PC-3 (cell line): ENCODE measurements around the gene MAMDC4. TPM values are rescaled to one million over a fixed set of nuclear protein-coding genes. Genes with fewer than 3 reads are reported as not detected.

Experiments
- ATAC-seq: fragments of 200-7000 bp; cut with Tn5 transposase; 2 replicates; pipeline ENCODE4 v1.9.1; 2020; ENCODE audit warnings: mild to moderate bottlenecking, moderate library complexity
- BruUV-seq: library from RNA; stranded (reverse); fragments of 400-500 nt; replicated peaks from 2 replicates; lab custom pipeline; 2021; lab: Mats Ljungman, UMichigan
- CTCF ChIA-PET: fragments of 300-600 bp; sonication (Branson Sonifier 250); formaldehyde crosslinking; loops from one replicate; lab custom pipeline; 2022; ENCODE audit warnings: antibody characterized with exemption; lab: Charles Lee
- POLR2A ChIA-PET: fragments of 300-600 bp; sonication (Branson Sonifier 250); formaldehyde crosslinking; loops from one replicate; lab custom pipeline; 2022; ENCODE audit warnings: antibody characterized with exemption; ENCODE audit not compliant: unreplicated experiment; lab: Charles Lee
- DNase-seq: peaks from one replicate; pipeline ENCODE4 v3.0.0-alpha.2; 2015
- H2AFZ ChIP-seq: fragments of 300-600 bp; sonication (generic); 2 replicates; pipeline ENCODE4 v1.6.0; 2016; ENCODE audit warnings: antibody characterized with exemption, low read length
- H3F3A ChIP-seq: fragments of 300-600 bp; sonication (generic); one replicate; pipeline ENCODE4 v1.6.0; 2017; ENCODE audit warnings: antibody characterized with exemption, low read length, control low read depth, mild to moderate bottlenecking; ENCODE audit not compliant: unreplicated experiment
- H3K27ac ChIP-seq: fragments of 300-600 bp; sonication (generic); 2 replicates; pipeline ENCODE4 v1.5.1; 2016; ENCODE audit warnings: mild to moderate bottlenecking, low read length
- H3K27me3 ChIP-seq: fragments of 300-600 bp; sonication (generic); 2 replicates; pipeline ENCODE4 v1.6.1; 2016; ENCODE audit warnings: low read length, mixed read lengths
- H3K36me3 ChIP-seq: fragments of 300-600 bp; sonication (generic); 2 replicates; pipeline ENCODE4 v1.6.1; 2016; ENCODE audit warnings: low read depth, mixed run types, low read length, mixed read lengths
- H3K4me1 ChIP-seq: fragments of 300-600 bp; sonication (generic); 2 replicates; pipeline ENCODE4 v1.5.1; 2016; ENCODE audit warnings: low read length; ENCODE audit not compliant: insufficient read depth
- H3K4me2 ChIP-seq: fragments of 300-600 bp; sonication (generic); 2 replicates; pipeline ENCODE4 v1.6.0; 2016; ENCODE audit warnings: low read length
- H3K4me3 ChIP-seq: fragments of 300-600 bp; sonication (generic); 2 replicates; pipeline ENCODE4 v1.5.1; 2016; ENCODE audit warnings: mild to moderate bottlenecking, low read length, mixed read lengths
- H3K79me2 ChIP-seq: fragments of 300-600 bp; sonication (generic); 2 replicates; pipeline ENCODE4 v1.6.1; 2017; ENCODE audit warnings: low read length, mixed read lengths
- H3K9ac ChIP-seq: fragments of 300-600 bp; sonication (generic); 2 replicates; pipeline ENCODE4 v1.6.0; 2016; ENCODE audit warnings: mild to moderate bottlenecking, low read length
- H3K9me2 ChIP-seq: fragments of 300-600 bp; sonication (generic); replicated peaks from 2 replicates; pipeline ENCODE4 v1.6.1; 2016; ENCODE audit warnings: mixed run types, low read length, mixed read lengths
- H3K9me3 ChIP-seq: fragments of 300-600 bp; sonication (generic); 2 replicates; pipeline ENCODE4 v1.6.1; 2016; ENCODE audit warnings: low read length, mixed read lengths
- H4K20me1 ChIP-seq: fragments of 300-600 bp; sonication (generic); 2 replicates; pipeline ENCODE4 v1.6.1; 2016; ENCODE audit warnings: low read length, mixed read lengths
- EZH2 ChIP-seq: fragments of 300-600 bp; sonication (generic); IDR thresholded peaks from one replicate; pipeline ENCODE4 v1.6.1; 2017; ENCODE audit warnings: antibody characterized with exemption, mild to moderate bottlenecking, low read length; ENCODE audit not compliant: unreplicated experiment
- EZH2phosphoT487 ChIP-seq: fragments of 300-600 bp; sonication (generic); IDR thresholded peaks from 2 replicates; pipeline ENCODE4 v1.6.1; 2018; ENCODE audit warnings: mild to moderate bottlenecking, antibody characterized with exemption, low read length, borderline replicate concordance
- intact Hi-C: fragments of 100-400 bp; cut with micrococcal nuclease; formaldehyde crosslinking; loops from 2 replicates; pipeline ENCODE4 v1.9.0; 2023
- total RNA-seq: library from RNA; depleted of rRNA; stranded (reverse); fragments of >200 nt; gene quantifications from 2 replicates; pipeline ENCODE4 v1.2.3, GENCODE V29; 2014
- TF ChIP-seq, protein P1 (sequence below): fragments of 300-600 bp; sonication (generic); conservative IDR thresholded peaks from 2 replicates; pipeline ENCODE4 v1.5.1; 2017; ENCODE audit warnings: antibody characterized with exemption, low read depth, mild to moderate bottlenecking, low read length

MAMDC4 gene
- total RNA-seq, 1 experiment from 2014 or later: 3.0 TPM

DNA sequence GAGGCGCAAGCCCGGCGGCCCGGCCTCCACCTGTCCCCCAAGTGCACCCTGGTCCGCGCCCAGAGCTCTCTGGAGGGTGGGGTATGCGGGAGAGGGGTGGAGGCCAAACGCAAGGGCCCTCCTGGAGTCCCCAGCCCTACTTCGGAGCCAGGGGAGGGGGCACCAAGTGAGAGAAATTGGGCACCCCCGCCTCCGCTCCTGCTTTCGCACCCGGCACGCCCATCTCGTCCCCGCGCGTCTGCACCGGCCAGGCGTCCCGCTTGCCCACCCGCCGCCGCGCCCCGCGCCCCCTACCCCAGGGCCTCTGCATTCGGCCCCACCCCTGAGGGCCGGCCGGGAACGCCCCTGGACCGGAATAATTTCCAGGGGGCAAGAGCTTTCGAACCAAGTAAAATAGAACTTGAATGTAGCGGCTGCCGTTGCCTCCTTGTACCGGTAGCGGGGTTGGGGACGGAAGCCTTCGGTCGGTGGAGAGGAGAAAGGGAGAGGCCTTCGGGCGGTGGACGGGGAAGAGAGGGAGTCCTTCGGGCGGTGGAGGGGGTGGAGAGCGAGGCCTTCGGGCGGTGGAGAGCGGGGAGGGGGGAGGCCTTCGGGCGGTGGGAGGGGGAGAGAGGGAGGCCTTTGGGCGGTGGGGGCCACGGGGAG is 3.6 kb upstream of the MAMDC4 start:
- POLR2A ChIA-PET: interaction anchor here (0.6 kb wide), 1 partner anchor 48 kb away, joined by 3 read pairs; no protein-coding TSS in a partner anchor
- no peaks in the 10 kb centered on the region for H3K36me3 ChIP-seq
- H3F3A ChIP-seq: no peaks in the 10 kb centered on the region
- peaks cover 8% of the 10 kb centered on the region for H3K4me1 ChIP-seq
- H3K27ac ChIP-seq: peak overlapping the region; percentile 79
- no peaks in the 10 kb centered on the region for H3K9me2 ChIP-seq
- H3K9me3 ChIP-seq: no peaks in the 10 kb centered on the region
- CTCF ChIA-PET: no interaction called here
- no peaks in the 10 kb centered on the region for H3K27me3 ChIP-seq
- no peaks in the 10 kb centered on the region for H3K79me2 ChIP-seq
- intact Hi-C loops: loop anchor here (10.0 kb wide), 1 partner anchor 146 kb away; the partner anchor contains the start of genes CLIC3 and PAXX
- BruUV-seq: TSS peak; percentile 59
- peak overlapping the region; percentile 87 for H3K4me3 ChIP-seq
- H4K20me1 ChIP-seq: no peaks in the 10 kb centered on the region
- H2AFZ ChIP-seq: peak overlapping the region; percentile 67
- H3K4me2 ChIP-seq: peak overlapping the region; percentile 92
- peak; percentile 31 for DNase-seq
- peak; percentile 2 for ATAC-seq
- peak overlapping the region; percentile 77 for H3K9ac ChIP-seq
- no peak for TF ChIP-seq EZH2
- TF ChIP-seq, protein P1, sequence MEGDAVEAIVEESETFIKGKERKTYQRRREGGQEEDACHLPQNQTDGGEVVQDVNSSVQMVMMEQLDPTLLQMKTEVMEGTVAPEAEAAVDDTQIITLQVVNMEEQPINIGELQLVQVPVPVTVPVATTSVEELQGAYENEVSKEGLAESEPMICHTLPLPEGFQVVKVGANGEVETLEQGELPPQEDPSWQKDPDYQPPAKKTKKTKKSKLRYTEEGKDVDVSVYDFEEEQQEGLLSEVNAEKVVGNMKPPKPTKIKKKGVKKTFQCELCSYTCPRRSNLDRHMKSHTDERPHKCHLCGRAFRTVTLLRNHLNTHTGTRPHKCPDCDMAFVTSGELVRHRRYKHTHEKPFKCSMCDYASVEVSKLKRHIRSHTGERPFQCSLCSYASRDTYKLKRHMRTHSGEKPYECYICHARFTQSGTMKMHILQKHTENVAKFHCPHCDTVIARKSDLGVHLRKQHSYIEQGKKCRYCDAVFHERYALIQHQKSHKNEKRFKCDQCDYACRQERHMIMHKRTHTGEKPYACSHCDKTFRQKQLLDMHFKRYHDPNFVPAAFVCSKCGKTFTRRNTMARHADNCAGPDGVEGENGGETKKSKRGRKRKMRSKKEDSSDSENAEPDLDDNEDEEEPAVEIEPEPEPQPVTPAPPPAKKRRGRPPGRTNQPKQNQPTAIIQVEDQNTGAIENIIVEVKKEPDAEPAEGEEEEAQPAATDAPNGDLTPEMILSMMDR: no peak
- TF ChIP-seq EZH2phosphoT487: no peak

DNA sequence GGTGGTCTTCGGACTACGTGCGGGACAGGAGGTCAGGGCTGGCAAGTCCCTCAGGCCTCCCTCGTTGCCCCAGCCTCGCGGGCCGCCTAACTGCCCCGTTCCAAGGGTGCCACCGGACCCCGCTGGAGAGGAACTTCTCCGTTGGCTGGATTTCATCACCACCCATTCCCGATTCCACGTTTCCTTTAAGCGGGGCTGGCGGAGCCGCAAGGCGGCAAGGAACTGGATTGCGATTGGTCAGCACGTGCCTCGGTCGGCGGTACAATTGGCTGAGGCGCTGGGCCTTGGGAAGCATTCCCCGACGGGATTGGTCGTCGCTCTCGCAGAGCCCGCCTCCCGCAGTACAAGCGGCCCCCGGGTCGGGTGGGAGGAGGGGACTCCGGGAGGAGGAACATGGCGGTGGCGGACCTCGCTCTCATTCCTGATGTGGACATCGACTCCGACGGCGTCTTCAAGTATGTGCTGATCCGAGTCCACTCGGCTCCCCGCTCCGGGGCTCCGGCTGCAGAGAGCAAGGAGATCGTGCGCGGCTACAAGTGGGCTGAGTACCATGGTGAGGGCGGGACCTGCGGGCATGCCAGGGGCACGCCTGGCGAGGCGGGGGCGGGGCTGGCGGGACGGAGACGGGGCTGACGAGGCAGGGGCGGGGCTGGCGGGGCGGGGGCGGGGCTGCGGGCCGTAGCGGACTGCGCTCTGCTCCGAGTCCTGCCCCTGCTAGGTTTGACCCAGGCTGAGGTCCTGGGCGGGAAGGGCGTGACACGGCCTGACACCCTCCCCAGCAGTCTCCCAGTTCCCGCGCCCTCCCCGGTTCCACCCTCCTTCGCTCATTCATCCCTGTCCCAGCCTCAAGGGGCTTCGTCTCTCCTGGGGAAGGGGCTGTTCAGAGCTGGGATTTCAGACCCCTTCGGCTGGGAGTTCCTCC is 2.8 kb upstream of the MAMDC4 start, which contains the start of gene PHPT1:
PHPT1 (plus strand) TSS at position 372 of the 922 bp plus-strand sequence; CDS start at position 394, 22 bp downstream.
- no peaks in the 10 kb centered on the region for H3K36me3 ChIP-seq
- intact Hi-C loops: loop anchor here (10.0 kb wide), 1 partner anchor 146 kb away; the partner anchor contains the start of genes CLIC3 and PAXX
- H4K20me1 ChIP-seq: no peaks in the 10 kb centered on the region
- H3K79me2 ChIP-seq: no peaks in the 10 kb centered on the region
- no peak for TF ChIP-seq EZH2
- TF ChIP-seq EZH2phosphoT487: no peak
- TF ChIP-seq, protein P1: no peak
- no TSS peak for BruUV-seq
- DNase-seq (peak; percentile 97), ATAC-seq (peak; percentile 66)
- H2AFZ ChIP-seq: peak within 1 kb of the TSS; percentile 71
- H3K9ac ChIP-seq: peak within 1 kb of the TSS; percentile 77
- peaks cover 8% of the 10 kb centered on the region for H3K4me1 ChIP-seq
- peak within 1 kb of the TSS; percentile 79 for H3K27ac ChIP-seq
- peak within 1 kb of the TSS; percentile 96 for H3K4me2 ChIP-seq
- CTCF ChIA-PET: no interaction called here
- H3K9me2 ChIP-seq: no peaks in the 10 kb centered on the region
- H3K27me3 ChIP-seq: no peaks in the 10 kb centered on the region
- no peaks in the 10 kb centered on the region for H3K9me3 ChIP-seq
- POLR2A ChIA-PET: no interaction called here
- no peaks in the 10 kb centered on the region for H3F3A ChIP-seq
- peak within 1 kb of the TSS; percentile 87 for H3K4me3 ChIP-seq
